HL-60 (cell line): ENCODE data around the gene GRM8.

Source experiments
- DNase-seq, 2 experiments: peaks; one replicate each; pipeline ENCODE4 v3.0.0-alpha.2; 2010 to 2020; ENCODE audit warnings: low read depth in 1 of 2, low spot score in 1 of 2
- H3K27ac ChIP-seq: fragments of 250-450 bp; sonication (Bioruptor Pico); replicated peaks from 2 replicates; pipeline ENCODE4 v1.5.1; 2020; ENCODE audit warnings: mild to moderate bottlenecking, moderate library complexity
- H3K27me3 ChIP-seq: fragments of 250-450 bp; sonication (Bioruptor Pico); 2 replicates; pipeline ENCODE4 v1.5.1; 2021; ENCODE audit warnings: mild to moderate bottlenecking, moderate library complexity; ENCODE audit not compliant: insufficient read depth, poor library complexity, severe bottlenecking
- H3K4me3 ChIP-seq: replicated peaks from 2 replicates; pipeline ENCODE4 v1.5.1; 2011; ENCODE audit warnings: mild to moderate bottlenecking, control low read depth, low read length; ENCODE audit not compliant: insufficient read depth
- GABPA ChIP-seq: IDR thresholded peaks from 2 replicates; pipeline ENCODE4 v1.6.1; 2012; ENCODE audit warnings: low read depth
- POLR2AphosphoS5 ChIP-seq: IDR thresholded peaks from 2 replicates; pipeline ENCODE4 v1.6.1; 2012; ENCODE audit warnings: low read depth
- REST ChIP-seq: IDR thresholded peaks from 2 replicates; pipeline ENCODE4 v1.6.1; 2012; ENCODE audit warnings: low read depth; ENCODE audit not compliant: insufficient replicate concordance
- SPI1 ChIP-seq: IDR thresholded peaks from 2 replicates; pipeline ENCODE4 v1.6.1; 2012; ENCODE audit warnings: low read depth, mild to moderate bottlenecking, borderline replicate concordance
- TF ChIP-seq, protein P1 (sequence below): IDR thresholded peaks from one replicate; pipeline ENCODE4 v1.5.1; 2011; ENCODE audit warnings: low read length, control low read depth, inconsistent platforms; ENCODE audit not compliant: insufficient read depth

The GRM8 gene

GRCh38 chr7:127056202-127056601 lies 196.5 kb downstream of the GRM8 start:
- TF ChIP-seq, protein P1, sequence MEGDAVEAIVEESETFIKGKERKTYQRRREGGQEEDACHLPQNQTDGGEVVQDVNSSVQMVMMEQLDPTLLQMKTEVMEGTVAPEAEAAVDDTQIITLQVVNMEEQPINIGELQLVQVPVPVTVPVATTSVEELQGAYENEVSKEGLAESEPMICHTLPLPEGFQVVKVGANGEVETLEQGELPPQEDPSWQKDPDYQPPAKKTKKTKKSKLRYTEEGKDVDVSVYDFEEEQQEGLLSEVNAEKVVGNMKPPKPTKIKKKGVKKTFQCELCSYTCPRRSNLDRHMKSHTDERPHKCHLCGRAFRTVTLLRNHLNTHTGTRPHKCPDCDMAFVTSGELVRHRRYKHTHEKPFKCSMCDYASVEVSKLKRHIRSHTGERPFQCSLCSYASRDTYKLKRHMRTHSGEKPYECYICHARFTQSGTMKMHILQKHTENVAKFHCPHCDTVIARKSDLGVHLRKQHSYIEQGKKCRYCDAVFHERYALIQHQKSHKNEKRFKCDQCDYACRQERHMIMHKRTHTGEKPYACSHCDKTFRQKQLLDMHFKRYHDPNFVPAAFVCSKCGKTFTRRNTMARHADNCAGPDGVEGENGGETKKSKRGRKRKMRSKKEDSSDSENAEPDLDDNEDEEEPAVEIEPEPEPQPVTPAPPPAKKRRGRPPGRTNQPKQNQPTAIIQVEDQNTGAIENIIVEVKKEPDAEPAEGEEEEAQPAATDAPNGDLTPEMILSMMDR, result no peak
- TF ChIP-seq SPI1 (no peak), GABPA (no peak), POLR2AphosphoS5 (no peak), REST (no peak)
- Histone ChIP-seq H3K4me3 (no peak overlapping the region), H3K27me3 (no peaks in the 10 kb centered on the region), H3K27ac (no peak overlapping the region)
- DNase-seq, result no peak

DNA sequence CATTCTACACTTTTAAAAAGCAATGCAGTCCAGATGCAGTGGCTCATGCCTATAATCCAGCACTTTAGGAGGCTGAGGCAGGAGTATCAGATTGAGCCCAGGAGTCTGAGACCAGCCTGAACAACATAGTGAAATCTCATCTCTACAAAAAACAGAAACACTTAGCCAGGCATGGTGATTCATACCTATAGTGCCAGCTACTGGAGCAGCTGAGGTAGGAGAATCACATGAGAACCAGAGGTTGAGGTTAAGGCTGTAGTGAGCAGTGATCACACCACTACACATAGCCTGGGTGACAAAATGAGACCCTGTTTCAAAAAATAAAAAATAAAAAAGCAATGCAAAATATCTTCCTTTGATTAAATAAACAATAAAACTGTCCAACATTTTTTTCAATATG lies 205.2 kb downstream of the GRM8 start:
- DNase-seq, result peak in 1 of 2 experiments; percentile 10
- no peak for TF ChIP-seq SPI1
- no peak for TF ChIP-seq POLR2AphosphoS5
- TF ChIP-seq GABPA, result no peak
- TF ChIP-seq, protein P1, result no peak
- no peak for TF ChIP-seq REST
- no peak overlapping the region for H3K4me3 ChIP-seq
- no peak overlapping the region for H3K27ac ChIP-seq
- H3K27me3 ChIP-seq, result no peaks in the 10 kb centered on the region

DNA sequence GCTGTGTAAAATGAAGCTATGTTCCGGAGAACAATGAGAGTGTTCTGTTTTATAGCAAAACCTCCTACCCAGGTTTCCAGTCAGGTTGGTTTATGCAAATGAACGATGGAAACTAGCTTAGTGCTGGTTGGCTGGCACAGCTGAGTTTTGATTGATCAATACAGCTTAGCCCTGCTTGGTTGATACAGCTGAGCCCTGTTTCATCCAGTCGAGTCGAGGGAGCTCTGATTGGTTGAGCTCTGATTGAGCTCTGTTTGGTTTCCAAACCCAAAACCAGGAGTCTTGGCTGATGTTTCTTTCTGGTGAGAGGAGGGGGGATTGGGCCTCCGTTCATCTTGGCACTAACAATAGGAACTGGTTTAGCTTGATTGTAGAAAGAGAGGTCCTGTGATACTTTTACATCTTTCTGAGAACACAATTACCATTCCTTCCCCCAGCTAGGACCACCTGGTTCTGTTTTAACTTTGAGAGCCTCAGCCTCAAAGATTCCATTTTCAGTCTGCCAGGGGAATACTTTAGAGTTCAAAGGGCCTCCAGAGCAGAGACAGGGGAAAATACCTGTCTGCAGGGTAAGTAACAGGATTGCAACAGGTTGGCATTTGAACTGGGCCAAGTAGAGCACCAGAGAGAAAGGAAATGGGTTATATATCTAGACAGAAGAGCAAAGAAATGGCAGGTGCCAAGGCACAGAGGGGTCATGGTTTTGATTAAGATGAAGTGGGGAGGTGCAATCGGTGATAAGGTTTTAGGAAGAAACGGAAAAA lies 210.9 kb downstream of the GRM8 start:
- H3K4me3 ChIP-seq, result no peak overlapping the region
- no peak for DNase-seq
- no peaks in the 10 kb centered on the region for H3K27me3 ChIP-seq
- H3K27ac ChIP-seq, result no peak overlapping the region
- TF ChIP-seq POLR2AphosphoS5, result no peak
- TF ChIP-seq REST, result no peak
- TF ChIP-seq, protein P1, result no peak
- TF ChIP-seq GABPA, result no peak
- TF ChIP-seq SPI1, result no peak
